ENCODE results near the gene SLC9A3.

The SLC9A3 gene

DNA sequence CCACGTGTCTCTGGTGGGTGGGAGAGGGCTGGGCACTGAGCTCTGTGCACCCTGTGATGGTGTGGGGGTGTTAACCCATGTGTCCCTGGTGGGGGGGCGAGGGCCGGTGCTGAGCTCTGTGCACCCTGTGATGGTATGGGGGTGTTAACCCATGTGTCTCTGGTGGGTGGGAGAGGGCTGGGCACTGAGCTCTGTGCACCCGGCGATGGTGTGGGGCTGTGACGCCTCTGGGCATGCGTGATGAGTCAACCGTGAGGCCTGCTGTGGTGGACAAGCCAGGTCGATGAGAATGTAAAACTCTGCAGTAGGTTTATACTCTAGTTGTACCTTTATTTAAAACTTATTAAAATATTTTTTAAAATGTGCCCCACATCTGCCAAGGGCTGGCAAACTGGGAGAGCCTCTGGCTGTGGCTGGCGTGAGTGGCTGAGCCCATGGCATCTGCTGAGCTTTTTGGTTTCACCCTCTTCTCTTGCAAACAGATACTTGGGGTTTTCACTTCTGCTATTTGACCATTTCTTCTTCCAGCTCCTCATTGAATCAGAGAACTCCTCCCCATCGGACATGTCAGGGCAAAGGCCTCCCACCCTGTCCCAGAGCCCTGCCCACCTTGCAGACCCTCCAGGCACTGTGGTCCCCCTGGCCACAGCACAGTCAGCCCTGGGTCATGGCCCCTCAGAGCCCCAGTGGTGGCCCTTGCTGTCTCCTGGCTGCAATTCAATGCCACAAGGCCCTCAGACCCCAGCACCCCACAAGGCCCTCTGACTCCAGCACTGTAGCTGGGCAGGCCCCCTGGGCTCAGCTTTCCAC is 99.7 kb downstream of the SLC9A3 start:
- no peak for DNase-seq

DNA sequence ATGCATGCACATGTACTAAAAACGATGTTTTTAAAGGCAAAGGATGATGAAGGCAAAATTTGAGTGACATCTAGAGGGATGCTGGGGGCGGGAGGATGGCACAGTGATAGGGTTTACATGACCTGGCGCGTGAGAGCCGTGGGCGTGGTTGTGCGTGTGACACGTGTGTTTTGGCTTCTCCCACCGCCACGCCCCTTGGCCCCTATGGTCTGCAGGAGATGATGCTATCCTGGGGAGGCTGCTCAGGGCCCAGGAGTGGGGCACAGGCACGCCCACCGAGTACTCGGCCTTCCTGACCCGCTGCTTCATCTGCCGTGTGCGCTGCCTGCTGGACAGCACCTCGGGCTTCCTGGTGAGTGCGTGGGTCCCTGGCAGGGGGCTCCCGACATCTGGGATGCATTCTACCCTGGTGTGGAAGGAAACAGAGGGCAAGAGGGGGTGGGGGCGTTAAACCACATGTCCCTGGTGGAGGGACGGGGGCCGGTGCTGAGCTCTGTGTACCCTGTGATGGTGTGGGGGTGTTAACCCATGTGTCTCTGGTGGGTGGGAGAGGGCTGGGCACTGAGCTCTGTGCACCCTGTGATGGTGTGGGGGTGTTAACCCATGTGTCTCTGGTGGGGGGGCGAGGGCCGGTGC is 100.5 kb downstream of the SLC9A3 start:
- no peak for DNase-seq

DNA sequence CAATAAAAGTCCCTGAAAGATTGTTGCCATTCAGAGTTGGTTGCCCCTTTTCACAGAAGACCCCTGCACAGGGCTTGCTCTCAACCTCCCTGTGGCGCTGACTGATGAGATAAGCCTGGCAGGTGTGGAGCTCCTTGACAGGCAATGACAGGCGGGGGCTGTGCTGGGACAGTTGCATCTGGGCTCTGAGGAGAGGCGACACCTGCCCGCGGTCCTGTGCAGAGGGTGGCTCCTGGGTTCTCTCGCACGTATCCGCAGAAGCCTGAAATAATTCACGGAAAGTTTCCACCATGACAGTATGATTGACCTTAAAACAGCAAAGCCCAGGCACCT is 101.0 kb downstream of the SLC9A3 start:
- no peak for DNase-seq

DNA sequence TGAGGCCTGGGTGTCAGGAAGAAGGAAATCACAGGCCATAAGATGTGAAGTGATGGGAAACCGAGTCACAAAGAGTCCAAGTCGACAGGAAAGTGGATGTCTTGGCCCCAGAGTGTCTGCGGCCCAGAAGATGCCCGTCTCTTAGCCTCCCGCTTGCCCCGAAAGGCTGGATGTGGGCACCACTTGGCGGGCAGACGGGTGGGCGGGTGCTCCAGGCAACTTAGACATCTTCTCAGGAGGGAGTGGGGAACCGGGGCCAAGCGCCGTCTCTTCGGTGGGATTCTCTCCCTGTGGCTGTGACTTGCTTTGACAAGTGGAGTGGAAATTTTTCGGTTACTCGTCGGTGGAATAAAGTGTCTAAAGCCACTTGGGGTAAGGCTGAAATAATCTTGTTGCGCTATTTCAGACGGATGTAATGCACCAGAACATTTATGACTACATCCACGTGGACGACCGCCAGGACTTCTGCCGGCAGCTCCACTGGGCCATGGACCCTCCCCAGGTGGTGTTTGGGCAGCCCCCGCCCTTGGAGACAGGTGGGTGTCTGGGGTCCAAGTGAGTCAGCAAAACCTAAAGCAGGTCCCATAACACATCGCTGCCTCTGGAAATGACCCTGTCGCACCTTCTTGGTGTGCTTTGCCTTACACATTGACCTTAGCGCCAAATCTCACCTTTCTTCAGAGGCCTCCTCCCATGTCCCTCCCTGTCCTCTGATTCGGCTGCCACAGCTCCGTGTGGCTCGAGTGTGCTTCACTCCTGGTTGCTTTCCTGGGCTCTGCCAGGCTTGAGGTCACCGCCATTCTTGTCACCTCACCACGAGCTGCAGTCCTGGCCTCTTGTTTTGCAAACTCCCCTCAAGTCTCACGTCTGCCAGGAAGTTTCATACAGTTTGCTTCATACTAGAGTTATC is 101.7 kb downstream of the SLC9A3 start:
- DNase-seq, result no peak

DNA sequence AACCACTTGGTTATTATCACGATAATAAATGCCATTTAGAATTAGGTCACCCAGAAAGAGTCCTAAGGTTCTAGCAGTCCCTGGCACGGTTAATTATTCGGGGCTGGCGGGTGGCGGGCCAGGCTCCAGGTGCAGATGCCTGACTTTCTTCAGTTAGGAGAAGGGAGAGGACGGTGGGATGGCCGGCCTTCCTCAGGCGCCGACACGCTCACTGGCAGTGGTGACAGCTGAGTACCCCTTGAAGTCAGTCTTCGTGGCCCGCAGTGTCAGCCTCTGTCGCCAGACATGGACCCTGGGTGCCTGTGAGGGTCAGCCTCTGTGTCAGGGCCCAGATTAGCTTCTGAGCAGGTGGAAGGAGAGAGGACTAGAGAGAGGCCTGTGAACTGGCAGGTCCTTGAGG is 102.3 kb downstream of the SLC9A3 start:
- no peak for DNase-seq

DNA sequence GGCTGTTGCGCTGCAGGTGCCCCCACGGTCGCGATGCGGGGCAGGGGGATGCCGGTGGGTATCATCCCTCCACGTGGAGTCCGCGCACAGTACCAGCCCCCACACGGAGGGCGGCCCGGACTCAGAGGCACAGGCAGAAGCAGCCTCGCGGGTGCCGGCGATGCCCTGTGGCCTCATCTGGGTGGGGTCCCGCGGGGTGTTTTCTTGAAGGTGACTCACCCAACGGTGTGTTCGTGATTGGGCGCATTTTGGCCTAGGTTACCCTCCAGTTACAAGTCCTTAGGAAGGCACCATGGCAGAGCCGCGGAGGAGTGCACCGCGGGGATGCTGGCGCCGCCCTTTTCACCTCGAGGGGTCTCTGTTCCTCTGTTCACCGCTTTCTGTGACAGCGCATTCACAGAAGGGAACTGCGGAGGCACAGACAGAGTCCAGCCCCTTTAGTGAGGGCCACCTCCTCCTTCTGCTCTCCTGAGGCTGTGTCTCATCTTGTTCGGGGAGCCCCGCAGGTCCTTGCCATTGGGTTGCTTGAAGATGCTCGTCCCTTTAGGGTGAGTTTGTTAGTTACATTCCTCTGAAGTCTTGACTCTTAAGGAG is 102.9 kb downstream of the SLC9A3 start:
- DNase-seq, result no peak

DNA sequence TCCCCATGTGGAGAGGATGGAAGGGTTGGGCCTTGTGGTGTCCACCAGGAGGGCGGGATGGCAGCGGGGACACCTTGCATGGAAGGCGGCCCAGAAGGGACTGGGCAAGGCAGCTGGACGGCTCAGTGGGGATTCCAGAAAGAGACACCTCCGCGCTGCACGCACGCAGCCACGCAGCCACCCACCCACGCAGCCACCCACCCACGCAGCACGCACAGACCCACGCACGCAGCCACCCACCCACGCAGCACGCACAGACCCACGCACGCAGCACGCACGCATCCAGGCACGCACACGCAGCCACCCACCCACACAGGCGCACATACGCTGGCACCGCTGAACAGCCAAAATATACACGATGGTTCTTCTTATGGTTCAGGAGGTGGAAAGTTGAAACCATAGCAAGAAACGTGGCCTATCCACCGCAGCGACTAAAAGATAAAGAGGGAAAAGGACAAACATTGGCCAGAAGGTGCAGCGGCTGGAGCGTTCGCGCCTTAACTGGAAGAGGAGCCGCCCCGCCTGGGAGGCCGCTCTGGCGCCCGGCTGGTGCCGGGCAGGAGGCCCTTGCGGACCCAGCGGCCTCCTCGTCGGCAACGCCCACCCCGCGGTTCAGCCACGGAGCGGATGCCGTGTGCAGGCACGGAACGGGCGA is 103.5 kb downstream of the SLC9A3 start:
- no peak for DNase-seq
